Cardiac muscle cell (in vitro differentiated cells and primary cell): ENCODE data around the gene KIF18B. TPM values are rescaled to one million over a fixed set of nuclear protein-coding genes. Genes with fewer than 3 reads are reported as not detected.

Experiments
- DNase-seq, 2 donors: peaks; one replicate each; pipeline versions ENCODE4 v3.0.0 to v3.0.0-alpha.2; 2010 to 2017; ENCODE audit warnings: low read depth in 1 of 2, low spot score in 1 of 2
- H3K27ac ChIP-seq: fragments of 200-600 bp; sonication (generic); 2 replicates; pipeline ENCODE4 v1.5.1; 2016
- H3K27me3 ChIP-seq: fragments of 200-600 bp; sonication (generic); 2 replicates; pipeline ENCODE4 v1.6.0; 2016; ENCODE audit warnings: control low read depth
- H3K36me3 ChIP-seq: fragments of 200-600 bp; sonication (generic); 2 replicates; pipeline ENCODE4 v1.5.1; 2016; ENCODE audit warnings: control low read depth
- H3K4me1 ChIP-seq: fragments of 200-600 bp; sonication (generic); 2 replicates; pipeline ENCODE4 v1.8.1; 2017; ENCODE audit warnings: low read depth, mild to moderate bottlenecking, mixed run types
- H3K4me3 ChIP-seq: fragments of 200-600 bp; sonication (generic); 2 replicates; pipeline ENCODE4 v1.5.1; 2016; ENCODE audit warnings: mild to moderate bottlenecking
- H3K9me3 ChIP-seq: fragments of 200-600 bp; sonication (generic); 2 replicates; pipeline ENCODE4 v1.5.1; 2017; ENCODE audit warnings: low read depth, mild to moderate bottlenecking, control low read depth
- CTCF ChIP-seq: IDR thresholded peaks from 2 replicates; pipeline ENCODE4 v1.5.1; 2012; ENCODE audit warnings: low read depth, mild to moderate bottlenecking, low read length
- polyA plus RNA-seq: library from polyadenylated mRNA; unstranded; fragments of >200 nt; fragmentation: Nextera tagmentation; extraction: Ambion mirVana; gene quantifications from 2 replicates; pipeline ENCODE4 v1.2.1, GENCODE V29; 2016
- total RNA-seq: library from RNA; depleted of rRNA; stranded (reverse); fragments of >200 nt; gene quantifications from 2 replicates; pipeline ENCODE4 v1.2.3, GENCODE V29; 2016

KIF18B gene
- total and polyA plus RNA-seq, 2 experiments from 2014 or later = 4.1 to 21.1 TPM

GRCh38 chr17:44912763-44913544, 34.6 kb downstream of the KIF18B start:
- H3K36me3 ChIP-seq = no peaks in the 10 kb centered on the region
- H3K4me1 ChIP-seq = peaks cover 17% of the 10 kb centered on the region
- H3K4me3 ChIP-seq = no peak overlapping the region
- H3K27ac ChIP-seq = no peak overlapping the region
- TF ChIP-seq CTCF = no peak
- DNase-seq = no peak
- H3K9me3 ChIP-seq = no peaks in the 10 kb centered on the region
- H3K27me3 ChIP-seq = peaks cover 3% of the 10 kb centered on the region

- Histone ChIP-seq H3K4me1 (peaks cover 17% of the 10 kb centered on the region), H3K9me3 (no peaks in the 10 kb centered on the region), H3K36me3 (no peaks in the 10 kb centered on the region), H3K27ac (no peak overlapping the region), H3K27me3 (peaks cover 3% of the 10 kb centered on the region), H3K4me3 (peak overlapping the region; percentile 17)
- DNase-seq = peak; percentile 55 to 89
- peak; percentile 62 for TF ChIP-seq CTCF
Observed at GRCh38 chr17:44911133-44912001, 36.2 kb downstream of the KIF18B start.

GRCh38 chr17:44910231-44911106, 37.1 kb downstream of the KIF18B start:
- Histone ChIP-seq H3K27me3 (peaks cover 3% of the 10 kb centered on the region), H3K36me3 (no peaks in the 10 kb centered on the region), H3K4me3 (no peak overlapping the region), H3K4me1 (peaks cover 12% of the 10 kb centered on the region), H3K9me3 (no peaks in the 10 kb centered on the region), H3K27ac (no peak overlapping the region)
- no peak for TF ChIP-seq CTCF
- no peak for DNase-seq

- Histone ChIP-seq H3K36me3 (no peaks in the 10 kb centered on the region), H3K27me3 (peaks cover 3% of the 10 kb centered on the region), H3K4me3 (no peak overlapping the region), H3K27ac (no peak overlapping the region), H3K4me1 (peaks cover 12% of the 10 kb centered on the region), H3K9me3 (no peaks in the 10 kb centered on the region)
- no peak for TF ChIP-seq CTCF
- DNase-seq = no peak
Observed at GRCh38 chr17:44909681-44910144, 37.9 kb downstream of the KIF18B start.

GRCh38 chr17:44908761-44909326, 38.7 kb downstream of the KIF18B start:
- no peaks in the 10 kb centered on the region for H3K36me3 ChIP-seq
- H3K4me3 ChIP-seq = no peak overlapping the region
- no peak for DNase-seq
- no peaks in the 10 kb centered on the region for H3K9me3 ChIP-seq
- TF ChIP-seq CTCF = no peak
- no peak overlapping the region for H3K27ac ChIP-seq
- H3K27me3 ChIP-seq = peaks cover 3% of the 10 kb centered on the region
- peaks cover 12% of the 10 kb centered on the region for H3K4me1 ChIP-seq
